Activated CD8-positive, alpha-beta memory T cell treated with anti-CD3 and anti-CD28 coated beads for 24 hours (primary cell): Measurements from ENCODE around the gene PLAAT2.
"Not testable (repeated sequence)": the region's sequence is repeated elsewhere in the genome, so short reads cannot be mapped to it uniquely, and the experiment has no call there.

Source experiments
- DNase-seq: peaks from one replicate; pipeline ENCODE4 v3.0.0-alpha.2; 2020

Gene PLAAT2

GRCh38 chr11:63563201-63564055, at the start of gene PLAAT2:
PLAAT2 (minus strand) TSS chr11:63563379; CDS start chr11:63563324, 55 bp downstream.
- DNase-seq: no peak

DNA sequence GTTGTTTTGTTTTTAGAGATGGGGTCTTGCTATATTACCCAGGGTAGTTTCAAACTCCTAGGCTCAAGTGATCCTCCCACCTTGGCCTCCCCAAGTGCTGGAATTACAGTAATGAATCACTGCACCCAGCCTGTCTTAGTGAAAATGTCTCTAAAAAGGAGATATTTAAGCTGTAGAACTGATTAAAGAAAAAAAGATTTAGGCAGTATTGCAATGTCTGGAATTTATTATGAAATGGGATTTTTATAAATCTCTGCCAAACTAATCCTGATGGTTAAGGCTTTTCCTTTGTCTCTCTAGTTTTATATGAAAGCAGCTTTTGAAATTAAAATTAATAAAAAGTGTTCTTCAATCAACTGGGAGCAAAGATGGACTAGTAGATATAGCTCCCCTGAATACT, 49.0 kb upstream of the PLAAT2 start:
- no peak for DNase-seq

DNA sequence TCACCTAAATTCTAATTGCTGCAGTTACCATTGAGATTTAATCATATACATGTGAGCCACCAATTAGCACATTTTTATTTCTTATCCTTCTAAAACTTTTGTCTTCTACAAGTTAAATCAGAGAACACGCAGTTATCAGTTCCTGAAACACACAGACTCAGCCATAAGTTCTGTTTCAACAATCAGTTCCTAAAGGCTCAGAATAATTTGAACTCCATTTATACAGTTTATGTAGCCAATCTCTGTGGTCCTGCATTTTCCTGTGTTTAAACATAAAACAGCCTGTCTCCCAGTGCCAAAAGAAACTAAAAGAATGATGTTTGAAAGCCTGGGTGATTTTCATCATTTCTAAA, 48.2 kb upstream of the PLAAT2 start:
- DNase-seq: no peak

DNA sequence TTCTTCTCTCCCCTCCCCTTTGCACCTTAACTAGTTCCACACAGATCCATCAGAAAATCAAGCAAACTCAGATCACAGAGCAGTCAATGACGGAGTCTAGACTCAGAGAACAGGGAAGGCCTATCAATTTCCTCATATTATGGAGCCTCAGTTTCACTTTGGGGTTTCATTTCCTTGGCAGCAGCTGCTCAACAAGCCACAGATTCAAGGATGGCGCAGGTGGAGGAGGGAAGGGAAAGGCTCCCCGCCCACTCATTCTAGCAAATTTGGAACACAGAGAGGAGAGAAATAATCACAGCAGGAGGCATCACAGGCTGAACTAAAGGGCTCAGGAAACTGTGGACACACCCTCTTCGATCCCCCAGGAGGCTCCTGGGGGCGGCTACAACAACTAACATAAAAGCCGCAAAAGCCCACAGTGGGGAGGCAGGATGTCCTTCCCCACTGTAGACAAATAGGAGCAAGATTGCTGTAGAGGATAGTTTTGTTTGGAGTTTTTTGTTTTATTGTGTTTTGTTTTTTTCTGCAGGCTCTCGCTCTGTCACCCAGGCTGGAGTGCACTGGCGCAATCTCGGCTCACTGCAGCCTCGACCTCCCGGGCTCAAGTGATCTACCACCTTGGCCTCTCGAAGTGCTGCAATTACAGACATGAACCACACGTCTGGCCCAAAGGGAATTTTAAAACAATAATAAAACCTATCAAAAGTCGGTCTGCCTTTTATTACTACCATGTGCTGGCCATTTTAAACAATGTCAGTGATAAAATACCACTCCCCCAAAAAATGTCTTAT, 47.6 kb upstream of the PLAAT2 start:
- no peak for DNase-seq

DNA sequence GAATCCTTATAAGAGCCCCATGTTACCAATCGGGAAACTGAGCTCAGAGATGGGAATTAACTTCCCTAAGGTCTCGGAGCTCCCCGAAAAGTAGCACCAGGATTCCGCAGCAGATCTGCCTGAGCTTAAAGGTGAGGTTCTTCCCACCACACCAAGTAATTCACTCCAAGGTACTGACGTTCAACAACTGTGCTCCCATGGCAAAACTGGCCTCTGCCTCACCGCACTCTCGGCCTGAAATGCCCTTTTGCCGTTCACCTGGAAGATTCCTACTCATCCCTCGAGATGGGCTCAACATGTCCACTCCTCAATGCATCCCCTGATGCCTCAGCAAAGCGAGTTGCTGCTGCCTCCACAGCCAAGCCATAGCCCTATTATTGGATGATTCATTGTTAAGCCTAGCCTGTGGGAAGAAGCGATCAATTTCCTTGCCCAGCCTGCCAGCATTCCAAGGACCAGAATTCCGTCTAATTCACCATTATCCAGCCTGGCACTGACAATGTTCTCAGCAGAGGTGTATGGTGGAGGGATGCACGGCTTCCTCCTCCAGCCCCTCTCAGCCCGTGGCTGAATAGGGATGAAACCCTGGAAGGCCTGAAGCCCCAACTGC, 46.9 kb upstream of the PLAAT2 start:
- no peak for DNase-seq

- DNase-seq: no peak
These were observed 46.4 kb upstream of the PLAAT2 start for GRCh38 chr11:63609536-63609935.

GRCh38 chr11:63608353-63609345, 45.5 kb upstream of the PLAAT2 start:
- DNase-seq: peak; percentile 33

GRCh38 chr11:63603180-63603518, 40.0 kb upstream of the PLAAT2 start:
- peak; percentile 47 for DNase-seq

DNA sequence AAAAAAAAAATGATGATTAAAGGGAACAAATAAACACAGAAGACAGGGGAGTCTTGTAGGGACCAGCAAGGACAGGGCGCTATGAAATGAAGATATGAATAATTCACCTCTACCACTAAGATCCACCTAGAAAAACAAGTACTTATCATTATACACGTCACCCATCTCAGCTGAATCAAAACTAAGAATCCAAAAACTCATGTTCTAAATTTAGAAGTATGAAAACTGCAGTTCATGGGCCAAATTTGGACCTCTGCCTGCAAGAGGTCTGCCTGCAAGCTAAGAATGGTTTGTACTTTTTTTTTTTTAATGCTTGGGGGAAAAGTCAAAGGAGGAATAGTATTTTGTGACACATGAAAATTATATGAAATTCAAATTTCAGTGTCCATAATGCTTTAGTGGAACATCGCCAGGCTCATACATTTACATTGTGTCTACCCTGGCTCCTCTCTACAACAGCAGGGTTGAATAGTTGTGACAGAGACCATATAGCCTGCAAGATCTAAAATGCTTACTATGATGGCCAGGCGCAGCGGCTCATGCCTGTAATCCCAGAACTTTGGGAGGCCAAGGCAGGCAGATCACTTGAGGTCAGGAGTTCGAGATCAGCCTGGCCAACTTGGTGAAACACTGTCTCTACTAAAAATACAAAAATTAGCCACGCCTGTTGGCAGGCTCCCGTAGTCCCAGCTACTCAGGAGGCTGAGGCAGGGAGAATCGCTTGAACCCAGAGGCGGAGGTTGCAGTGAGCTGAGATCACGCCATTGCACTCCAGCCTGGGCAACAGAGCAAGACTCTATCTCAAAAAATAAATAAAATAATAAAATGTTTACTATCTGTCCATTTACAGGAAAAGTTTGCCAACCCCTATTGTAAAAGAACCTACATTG, 39.4 kb upstream of the PLAAT2 start:
- not testable (repeated sequence) for DNase-seq

- DNase-seq: peak; percentile 49
These were observed 36.3 kb upstream of the PLAAT2 start for GRCh38 chr11:63599211-63600122.

GRCh38 chr11:63598556-63598955, 35.4 kb upstream of the PLAAT2 start:
- no peak for DNase-seq

DNA sequence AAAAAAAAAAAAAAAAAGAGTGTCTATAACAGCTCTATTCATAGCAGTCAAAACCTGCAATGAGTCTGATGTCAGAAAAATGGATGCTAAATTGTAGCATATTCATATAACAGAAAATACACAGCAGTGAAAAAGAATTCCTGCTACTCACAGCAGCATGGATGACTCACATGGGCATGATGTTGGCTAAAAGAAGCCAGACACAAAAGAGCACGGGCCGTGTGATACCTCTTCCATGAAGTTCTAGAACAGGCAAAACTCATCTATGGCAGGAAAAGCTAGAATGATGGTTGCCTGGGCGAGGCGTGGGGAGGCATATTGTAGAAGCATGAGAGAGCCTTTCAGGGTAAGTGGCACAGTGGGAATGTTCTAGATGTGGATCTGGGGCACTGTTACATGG, 32.1 kb upstream of the PLAAT2 start:
- no peak for DNase-seq

DNA sequence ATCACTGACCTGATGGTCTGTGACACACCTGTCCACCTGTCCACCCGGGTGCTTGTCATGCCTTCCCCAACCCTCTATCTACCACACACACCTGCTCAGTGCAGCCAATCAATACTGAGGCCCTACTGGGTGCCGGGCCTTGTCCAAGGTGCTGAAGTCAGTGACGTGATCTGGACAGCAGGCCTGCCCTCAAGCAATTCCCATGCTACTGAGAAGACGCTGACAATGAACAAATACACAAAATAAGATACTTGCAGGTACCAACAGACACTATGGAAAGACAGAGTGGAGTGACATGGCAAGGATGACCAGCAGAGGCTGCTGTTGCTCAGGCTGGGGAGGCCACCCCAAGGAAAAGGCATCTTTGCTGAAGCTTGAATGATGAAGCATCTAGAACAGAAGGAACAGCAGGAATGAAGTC, 29.8 kb upstream of the PLAAT2 start:
- no peak for DNase-seq

GRCh38 chr11:63590024-63590788, 27.0 kb upstream of the PLAAT2 start:
- no peak for DNase-seq

GRCh38 chr11:63589000-63589399, 25.8 kb upstream of the PLAAT2 start:
- DNase-seq: no peak

GRCh38 chr11:63586451-63587166, 23.4 kb upstream of the PLAAT2 start:
- no peak for DNase-seq

DNA sequence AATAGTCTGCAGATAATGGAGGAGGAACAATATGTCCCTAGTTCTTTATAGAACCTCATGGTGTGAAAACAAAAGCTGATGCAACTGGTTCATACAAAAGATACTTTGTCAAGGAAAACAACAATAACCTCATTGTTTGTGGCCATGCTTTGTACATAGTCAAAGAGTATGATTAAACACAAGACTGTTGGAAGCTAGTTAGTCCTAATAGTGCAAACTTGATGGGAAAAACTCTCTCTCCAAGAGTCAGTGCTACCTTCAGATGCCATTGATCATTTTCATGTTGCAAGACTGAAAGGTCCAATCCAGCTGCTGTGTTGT, 20.1 kb upstream of the PLAAT2 start:
- no peak for DNase-seq

GRCh38 chr11:63581224-63581623, 18.0 kb upstream of the PLAAT2 start:
- not testable (repeated sequence) for DNase-seq

GRCh38 chr11:63578882-63579281, 15.7 kb upstream of the PLAAT2 start:
- not testable (repeated sequence) for DNase-seq
